Naive thymus-derived CD4-positive, alpha-beta T cell (primary cell): Measurements from ENCODE around the gene ALPL. TPM values are rescaled to one million over a fixed set of nuclear protein-coding genes. Genes with fewer than 3 reads are reported as not detected.
A peak's percentile ranks its signal among the peaks of the same experiment; 100 is the strongest.
"Not testable (repeated sequence)": the region's sequence is repeated elsewhere in the genome, so short reads cannot be mapped to it uniquely, and the experiment has no call there.

Experiments
- ATAC-seq: fragments of 150-1000 bp; cut with Tn5 transposase; 2 replicates; pipeline ENCODE4 v1.10.0; 2021; ENCODE audit warnings: mild to moderate bottlenecking, moderate library complexity
- CTCF ChIA-PET: fragments of 350-600 bp; sonication (Branson Sonifier 250); formaldehyde crosslinking; loops from one replicate; lab custom pipeline; 2021; ENCODE audit warnings: antibody characterized with exemption; lab: Charles Lee
- POLR2A ChIA-PET: fragments of 350-600 bp; sonication (Branson Sonifier 250); formaldehyde crosslinking; loops from one replicate; lab custom pipeline; 2021; ENCODE audit warnings: antibody characterized with exemption, inconsistent platforms; lab: Charles Lee
- DNase-seq, 9 donors: peaks; one replicate each; pipeline versions ENCODE4 v3.0.0 to v3.0.0-alpha.2; 2020 to 2022; ENCODE audit warnings: mixed read lengths in 1 of 9
- H3K27ac ChIP-seq: one replicate; pipeline ENCODE4 v1.7.0; 2013; ENCODE audit warnings: mild to moderate bottlenecking, low read depth, low read length, moderate library complexity
- H3K27me3 ChIP-seq, 2 donors: one replicate each; pipeline ENCODE4 v1.7.0; 2013; ENCODE audit warnings: low read length in 2 of 2, mild to moderate bottlenecking in 2 of 2, moderate library complexity in 2 of 2; ENCODE audit not compliant: control insufficient read depth in 2 of 2, insufficient read depth in 2 of 2
- H3K36me3 ChIP-seq, 3 experiments: 1 replicate in 2 of 3; 2 replicates in 1 of 3; pipeline ENCODE4 v1.7.0; 2013; ENCODE audit warnings: low read length in 3 of 3, mild to moderate bottlenecking in 3 of 3, moderate library complexity in 1 of 3; ENCODE audit not compliant: insufficient read depth in 3 of 3, control insufficient read depth in 2 of 3
- H3K4me1 ChIP-seq, 2 donors: one replicate each; pipeline ENCODE4 v1.7.0; 2013; ENCODE audit warnings: low read length in 2 of 2, mild to moderate bottlenecking in 2 of 2, moderate library complexity in 1 of 2; ENCODE audit not compliant: control insufficient read depth in 2 of 2, insufficient read depth in 2 of 2
- H3K4me3 ChIP-seq: 2 replicates; pipeline ENCODE4 v1.7.0; 2013; ENCODE audit warnings: mild to moderate bottlenecking, low read length
- H3K9me3 ChIP-seq, 3 experiments: 1 replicate in 2 of 3; 2 replicates in 1 of 3; pipeline ENCODE4 v1.7.0; 2013; ENCODE audit warnings: low read length in 3 of 3; ENCODE audit not compliant: control insufficient read depth in 2 of 3
- H3K27ac Mint-ChIP-seq, 9 donors: one replicate each; pipeline ENCODE4 v1.8.0; 2020 to 2022; ENCODE audit warnings: mixed read lengths in 9 of 9, mild to moderate bottlenecking in 8 of 9, moderate library complexity in 5 of 9, inconsistent platforms in 2 of 9
- H3K27me3 Mint-ChIP-seq, 5 donors: one replicate each; pipeline ENCODE4 v1.8.0; 2021 to 2022; ENCODE audit warnings: mixed read lengths in 5 of 5, mild to moderate bottlenecking in 1 of 5
- H3K36me3 Mint-ChIP-seq, 5 donors: one replicate each; pipeline ENCODE4 v1.8.0; 2020 to 2022; ENCODE audit warnings: mixed read lengths in 5 of 5, mild to moderate bottlenecking in 3 of 5, inconsistent platforms in 1 of 5
- H3K4me1 Mint-ChIP-seq, 7 donors: one replicate each; pipeline ENCODE4 v1.8.0; 2020 to 2022; ENCODE audit warnings: mixed read lengths in 7 of 7, mild to moderate bottlenecking in 3 of 7, inconsistent platforms in 1 of 7
- H3K4me3 Mint-ChIP-seq, 10 donors: one replicate each; pipeline ENCODE4 v1.8.0; 2020 to 2022; ENCODE audit warnings: mild to moderate bottlenecking in 10 of 10, mixed read lengths in 10 of 10, moderate library complexity in 6 of 10, inconsistent platforms in 2 of 10
- H3K9me3 Mint-ChIP-seq, 11 donors: one replicate each; pipeline ENCODE4 v1.8.0; 2020 to 2022; ENCODE audit warnings: mixed read lengths in 11 of 11, mild to moderate bottlenecking in 4 of 11, inconsistent platforms in 1 of 11, moderate library complexity in 1 of 11
- intact Hi-C, 2 donors: fragments of 100-400 bp; cut with micrococcal nuclease; formaldehyde crosslinking; loops; one replicate each; pipeline ENCODE4 v1.15.1; 2023
- polyA plus RNA-seq, 2 donors: library from polyadenylated mRNA; unstranded; fragments of 300-500 nt; fragmentation: Illumina TruSeq; gene quantifications; one replicate each; pipeline ENCODE4 v1.2.3, GENCODE V29; 2021
- total RNA-seq, 6 experiments: library from RNA in 5 of 6; stranded (reverse) in 5 of 6; gene quantifications; 1 replicate in 5 of 6; 2 replicates in 1 of 6; pipeline ENCODE4 v1.2.3 and lab custom pipeline; 2021 to 2026

The ALPL gene
- total and polyA plus RNA-seq, 7 experiments from 2014 or later = not detected

DNA sequence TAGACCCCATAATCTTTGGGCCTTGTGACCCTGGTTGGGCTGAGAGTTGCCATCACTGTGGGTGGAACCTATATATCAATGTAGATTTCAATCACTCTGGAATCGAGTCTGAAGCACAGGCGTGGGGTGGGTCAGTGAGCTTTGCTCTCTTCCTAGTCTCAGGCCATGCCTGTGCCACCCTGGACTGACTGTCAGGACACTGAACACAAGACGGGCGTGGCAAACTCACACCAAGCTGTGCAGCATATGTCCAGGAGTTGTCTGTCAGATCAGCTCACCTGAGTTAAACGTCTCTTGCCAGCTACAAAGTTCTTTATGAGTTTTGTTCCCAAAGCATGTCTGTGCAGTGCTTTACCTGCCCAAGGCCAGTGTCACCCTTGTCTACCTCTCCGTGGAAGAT is 30.9 kb upstream of the ALPL start:
- peaks cover 1 to 55% (median 43%) of the 10 kb centered on the region in 5 donors for H3K36me3 Mint-ChIP-seq
- H3K27me3 Mint-ChIP-seq = peaks cover 0 to 3% (median 0%) of the 10 kb centered on the region in 5 donors
- ChIA-PET CTCF (no interaction called here), POLR2A (no interaction called here)
- no peak overlapping the region for H3K4me3 Mint-ChIP-seq
- peaks cover 0 to 35% (median 6%) of the 10 kb centered on the region in 3 experiments for H3K36me3 ChIP-seq
- H3K4me3 ChIP-seq = no peak overlapping the region
- H3K27me3 ChIP-seq = no peaks in the 10 kb centered on the region
- intact Hi-C loops = no loop called here
- H3K4me1 Mint-ChIP-seq = peaks cover 0 to 6% (median 0%) of the 10 kb centered on the region in 7 donors
- H3K27ac ChIP-seq = no peak overlapping the region
- no peaks in the 10 kb centered on the region for H3K9me3 Mint-ChIP-seq
- peak overlapping the region in 1 of 9 donors; percentile 37 for H3K27ac Mint-ChIP-seq
- no peaks in the 10 kb centered on the region for H3K4me1 ChIP-seq
- no peaks in the 10 kb centered on the region for H3K9me3 ChIP-seq
- DNase-seq = no peak
- no peak for ATAC-seq

DNA sequence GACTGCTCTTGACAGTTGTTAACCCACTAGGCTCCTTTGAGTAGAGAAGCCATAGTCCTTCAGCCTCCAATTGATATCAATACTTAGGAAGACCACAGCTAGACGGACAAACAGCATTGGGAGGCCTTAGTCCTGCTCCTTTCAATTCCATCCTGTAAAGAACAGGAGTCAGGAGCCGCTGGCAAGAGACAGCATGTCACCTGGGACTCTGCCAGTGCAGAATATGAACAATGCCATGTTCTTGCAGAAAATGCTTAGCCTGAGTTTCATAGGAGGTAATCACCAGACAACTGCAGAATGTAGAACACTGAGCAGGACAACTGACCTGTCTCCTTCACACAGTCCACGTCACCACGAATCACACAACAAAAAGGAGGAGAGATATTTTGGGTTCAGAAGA is 25.3 kb upstream of the ALPL start:
- peaks cover 2 to 20% (median 11%) of the 10 kb centered on the region in 5 donors for H3K36me3 Mint-ChIP-seq

DNA sequence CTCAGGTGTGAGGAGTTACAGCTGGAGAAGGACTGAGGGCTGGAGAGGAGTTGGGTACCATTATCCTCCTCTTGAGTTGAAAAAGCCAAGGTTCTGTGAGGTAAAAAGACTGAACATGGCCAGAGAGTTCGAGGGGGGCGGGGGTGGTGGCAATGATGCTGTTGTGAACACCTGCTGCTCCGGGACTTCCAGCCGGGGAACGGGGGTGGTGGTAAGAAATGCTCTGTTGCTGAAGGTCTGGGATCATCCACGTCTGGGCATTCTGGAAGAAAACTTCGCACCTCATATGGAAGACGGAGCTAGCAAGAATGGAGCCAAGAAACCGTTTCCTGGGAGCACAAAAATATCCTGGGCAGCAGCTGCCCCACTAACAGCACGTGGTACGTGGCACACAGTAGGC is 20.1 kb upstream of the ALPL start:
- ATAC-seq = no peak
- H3K36me3 ChIP-seq = no peaks in the 10 kb centered on the region
- ChIA-PET CTCF (interaction anchor here (0.6 kb wide), 1 partner anchor 1733 kb away, joined by 3 read pairs; no protein-coding TSS in a partner anchor), POLR2A (no interaction called here)
- no peak for DNase-seq
- H3K4me1 Mint-ChIP-seq = peaks cover 4 to 11% (median 8%) of the 10 kb centered on the region in 7 donors
- H3K27me3 Mint-ChIP-seq = peaks cover 11 to 21% (median 13%) of the 10 kb centered on the region in 5 donors
- H3K4me1 ChIP-seq = peaks cover 0 to 4% of the 10 kb centered on the region in 2 donors
- peaks cover 0 to 7% (median 0%) of the 10 kb centered on the region in 5 donors for H3K36me3 Mint-ChIP-seq
- peak overlapping the region in 1 of 9 donors; percentile 39 for H3K27ac Mint-ChIP-seq
- peaks cover 0 to 3% (median 0%) of the 10 kb centered on the region in 11 donors for H3K9me3 Mint-ChIP-seq
- H3K9me3 ChIP-seq = no peaks in the 10 kb centered on the region
- no peak overlapping the region for H3K27ac ChIP-seq
- H3K4me3 Mint-ChIP-seq = no peak overlapping the region
- intact Hi-C loops = no loop called here
- no peaks in the 10 kb centered on the region for H3K27me3 ChIP-seq
- no peak overlapping the region for H3K4me3 ChIP-seq

More for the DNA sequence above, 25.3 kb upstream of the ALPL start:
- DNase-seq, H3K4me1 Mint-ChIP-seq, CTCF ChIA-PET, H3K4me1 ChIP-seq, POLR2A ChIA-PET, H3K9me3 ChIP-seq, intact Hi-C loops, H3K9me3 Mint-ChIP-seq, ATAC-seq, H3K27ac Mint-ChIP-seq, H3K27me3 ChIP-seq, H3K27ac ChIP-seq, H3K4me3 ChIP-seq, H3K4me3 Mint-ChIP-seq: not testable (repeated sequence)
- peaks cover 0 to 11% (median 0%) of the 10 kb centered on the region in 3 experiments for H3K36me3 ChIP-seq
- peaks cover 7 to 13% (median 10%) of the 10 kb centered on the region in 5 donors for H3K27me3 Mint-ChIP-seq

DNA sequence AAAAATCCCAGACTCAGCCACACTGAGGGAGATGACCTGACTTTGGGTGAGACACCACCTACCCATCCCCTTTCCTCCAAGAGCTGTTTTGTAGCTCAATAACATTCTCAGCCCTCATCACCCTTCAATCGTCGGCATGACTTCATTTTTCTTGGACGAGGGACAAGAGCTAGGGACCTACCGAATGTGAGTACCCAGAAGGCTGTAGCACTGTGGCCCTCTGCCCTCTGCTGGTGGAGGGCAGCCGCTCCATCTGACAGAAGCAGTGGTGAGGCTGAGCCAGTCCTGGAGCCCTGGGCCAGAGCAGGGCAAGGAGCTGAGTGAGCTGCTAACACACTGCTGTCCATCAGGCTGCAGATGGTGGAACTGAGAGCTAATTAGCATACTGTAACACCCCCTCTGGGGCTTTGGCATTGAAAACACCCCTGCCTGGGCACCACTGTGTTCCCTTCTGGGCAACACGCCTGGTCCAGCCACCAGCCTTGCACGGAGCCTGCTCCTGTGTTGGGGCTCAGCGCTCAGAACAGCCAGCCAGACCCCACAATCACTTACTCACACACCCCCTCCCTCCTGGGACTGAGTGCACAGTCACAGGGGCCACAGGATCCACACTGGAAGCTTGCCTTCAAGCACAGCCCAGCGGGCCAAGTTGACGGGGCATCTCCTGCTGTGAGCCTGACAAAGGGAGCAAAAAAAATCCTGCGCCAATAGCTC is 18.3 kb upstream of the ALPL start:
- no peaks in the 10 kb centered on the region for H3K36me3 ChIP-seq
- H3K4me1 ChIP-seq = peaks cover 0 to 4% of the 10 kb centered on the region in 2 donors
- peaks cover 4 to 11% (median 8%) of the 10 kb centered on the region in 7 donors for H3K4me1 Mint-ChIP-seq
- CTCF ChIA-PET = no interaction called here
- H3K9me3 ChIP-seq = no peaks in the 10 kb centered on the region
- H3K4me3 Mint-ChIP-seq = no peak overlapping the region
- H3K27me3 Mint-ChIP-seq = peaks cover 11 to 21% (median 16%) of the 10 kb centered on the region in 5 donors
- intact Hi-C loops = loop anchor here in 1 of 2 donors (10.0 kb wide), 1 partner anchor 256 kb away; no protein-coding TSS in a partner anchor
- peaks cover 0 to 3% (median 0%) of the 10 kb centered on the region in 11 donors for H3K9me3 Mint-ChIP-seq
- H3K4me3 ChIP-seq = no peak overlapping the region
- ATAC-seq (peak; percentile 34), DNase-seq (no peak)
- peaks cover 0 to 6% (median 0%) of the 10 kb centered on the region in 5 donors for H3K36me3 Mint-ChIP-seq
- H3K27me3 ChIP-seq = no peaks in the 10 kb centered on the region
- no peak overlapping the region for H3K27ac ChIP-seq
- POLR2A ChIA-PET = no interaction called here
- H3K27ac Mint-ChIP-seq = no peak overlapping the region

DNA sequence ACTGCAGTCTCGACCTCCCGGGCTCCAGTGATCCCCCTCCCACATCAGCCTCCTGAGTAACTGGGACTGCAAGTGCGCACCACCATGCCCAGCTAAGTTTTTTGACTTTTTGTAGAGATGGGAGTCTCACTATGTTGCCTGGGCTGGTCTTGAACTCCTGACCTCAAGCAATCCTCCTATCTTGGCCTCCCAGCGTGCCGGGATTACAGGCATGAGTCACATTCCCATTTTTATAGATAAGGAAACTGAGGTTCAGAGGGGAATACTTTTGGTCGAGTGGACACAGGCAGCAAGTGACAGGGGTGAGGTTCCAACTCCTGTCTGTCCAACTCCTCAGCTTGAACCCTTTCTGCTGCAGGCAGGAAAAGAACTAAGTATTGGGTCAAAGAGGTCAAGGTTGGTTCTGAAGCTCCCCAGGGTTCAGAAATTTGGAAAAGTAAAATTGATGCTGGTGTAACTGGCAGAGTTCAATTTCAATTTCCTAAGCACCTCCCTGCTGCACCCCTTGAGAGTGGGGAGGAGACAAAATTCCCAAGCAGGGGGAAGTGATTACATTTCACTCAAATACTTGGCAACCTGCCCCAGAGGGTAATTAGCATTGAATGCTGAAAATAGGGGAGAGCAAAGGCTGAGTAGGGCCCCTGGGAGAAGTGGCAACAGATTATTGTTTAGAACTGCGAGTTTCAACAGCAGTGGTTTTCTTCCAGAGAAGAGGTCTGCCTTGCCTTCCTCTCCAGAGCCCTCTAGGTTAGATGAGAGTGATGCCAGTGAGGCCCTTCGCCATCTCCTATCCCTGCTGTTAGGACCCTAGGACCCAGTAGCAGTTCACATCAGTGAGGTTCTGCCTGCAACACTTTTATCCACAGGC is 17.5 kb upstream of the ALPL start:
- Histone ChIP-seq H3K4me1 (peaks cover 0 to 4% of the 10 kb centered on the region in 2 donors), H3K9me3 (no peaks in the 10 kb centered on the region), H3K27ac (no peak overlapping the region), H3K36me3 (no peaks in the 10 kb centered on the region), H3K4me3 (no peak overlapping the region), H3K27me3 (no peaks in the 10 kb centered on the region)
- POLR2A ChIA-PET = no interaction called here
- Mint-ChIP-seq H3K4me1 (peaks cover 4 to 11% (median 8%) of the 10 kb centered on the region in 7 donors), H3K27ac (no peak overlapping the region), H3K27me3 (peaks cover 11 to 21% (median 19%) of the 10 kb centered on the region in 5 donors), H3K4me3 (no peak overlapping the region), H3K9me3 (peaks cover 0 to 3% (median 0%) of the 10 kb centered on the region in 11 donors), H3K36me3 (peaks cover 0 to 1% (median 0%) of the 10 kb centered on the region in 5 donors)
- CTCF ChIA-PET = no interaction called here
- DNase-seq (no peak), ATAC-seq (no peak)
- intact Hi-C loops = loop anchor here in 1 of 2 donors (10.0 kb wide), 1 partner anchor 257 kb away; no protein-coding TSS in a partner anchor

DNA sequence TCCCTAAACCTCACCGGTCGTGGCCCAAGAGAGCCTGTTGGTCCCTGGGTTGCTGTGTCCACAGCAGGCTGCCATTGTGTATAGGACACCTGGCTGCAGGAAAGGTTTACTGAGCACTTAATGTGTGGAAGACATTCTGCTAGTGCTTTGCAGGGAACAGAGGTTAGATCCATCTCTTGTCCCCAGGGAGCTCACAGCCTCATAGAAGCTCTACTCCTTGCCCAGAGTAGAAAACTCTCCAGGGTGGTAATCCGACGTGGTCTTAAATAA is 16.9 kb upstream of the ALPL start:
- no peak for DNase-seq
- peaks cover 0 to 4% of the 10 kb centered on the region in 2 donors for H3K4me1 ChIP-seq
- H3K9me3 ChIP-seq = no peaks in the 10 kb centered on the region
- no peak for ATAC-seq
- peaks cover 0 to 3% (median 0%) of the 10 kb centered on the region in 11 donors for H3K9me3 Mint-ChIP-seq
- H3K4me1 Mint-ChIP-seq = peaks cover 4 to 11% (median 8%) of the 10 kb centered on the region in 7 donors
- no peak overlapping the region for H3K4me3 ChIP-seq
- no peaks in the 10 kb centered on the region for H3K27me3 ChIP-seq
- no peak overlapping the region for H3K27ac Mint-ChIP-seq
- H3K36me3 ChIP-seq = no peaks in the 10 kb centered on the region
- no peak overlapping the region for H3K27ac ChIP-seq
- peaks cover 0 to 1% (median 0%) of the 10 kb centered on the region in 5 donors for H3K36me3 Mint-ChIP-seq
- H3K4me3 Mint-ChIP-seq = no peak overlapping the region
- peaks cover 11 to 19% (median 17%) of the 10 kb centered on the region in 5 donors for H3K27me3 Mint-ChIP-seq
- ChIA-PET POLR2A (interaction anchor here (0.9 kb wide), 1 partner anchor 615 kb away, joined by 4 read pairs; no protein-coding TSS in a partner anchor), CTCF (interaction anchor here (0.6 kb wide), 1 partner anchor 121 kb away, joined by 3 read pairs; no protein-coding TSS in a partner anchor)
- intact Hi-C loops = loop anchor here in 1 of 2 donors (10.0 kb wide), 1 partner anchor 257 kb away; no protein-coding TSS in a partner anchor
